GM18508 (cell line): ENCODE measurements around the gene C15orf62.

Source experiments
- ATAC-seq: cut with Tn5 transposase; IDR thresholded peaks from one replicate; pipeline ENCODE4 v1.9.1; 2021; ENCODE audit warnings: moderate number of reproducible peaks; ENCODE audit not compliant: insufficient read depth, unreplicated experiment

C15orf62 gene

DNA sequence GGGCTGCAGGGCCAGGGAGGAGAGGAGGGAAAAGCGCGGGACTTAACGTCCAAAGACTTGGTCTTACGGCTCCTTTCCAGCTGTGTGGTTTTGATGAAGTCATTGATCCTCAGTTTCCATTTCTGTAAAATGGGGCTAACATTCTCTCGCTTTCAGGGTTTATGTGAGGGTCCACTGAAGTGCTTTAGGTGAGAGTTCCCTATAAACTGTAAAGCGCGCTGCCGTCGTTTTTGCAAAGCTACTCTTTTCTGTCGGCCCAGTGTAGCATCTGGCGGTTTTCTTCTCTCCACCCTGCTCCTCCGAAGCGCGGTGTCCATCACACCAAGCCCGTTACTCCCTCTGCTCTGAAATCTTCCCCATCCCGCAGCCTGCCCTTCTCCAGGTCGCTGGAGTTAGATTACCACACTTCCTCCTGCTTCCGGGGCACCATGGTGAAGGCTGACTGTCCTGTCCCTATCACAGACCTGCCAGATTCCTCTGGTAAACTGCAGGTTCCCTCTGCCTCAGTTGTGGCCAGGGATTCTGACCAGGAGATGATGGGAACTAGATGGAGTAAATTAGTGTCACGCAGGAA lies 38.2 kb downstream of the C15orf62 start:
- no peak for ATAC-seq

DNA sequence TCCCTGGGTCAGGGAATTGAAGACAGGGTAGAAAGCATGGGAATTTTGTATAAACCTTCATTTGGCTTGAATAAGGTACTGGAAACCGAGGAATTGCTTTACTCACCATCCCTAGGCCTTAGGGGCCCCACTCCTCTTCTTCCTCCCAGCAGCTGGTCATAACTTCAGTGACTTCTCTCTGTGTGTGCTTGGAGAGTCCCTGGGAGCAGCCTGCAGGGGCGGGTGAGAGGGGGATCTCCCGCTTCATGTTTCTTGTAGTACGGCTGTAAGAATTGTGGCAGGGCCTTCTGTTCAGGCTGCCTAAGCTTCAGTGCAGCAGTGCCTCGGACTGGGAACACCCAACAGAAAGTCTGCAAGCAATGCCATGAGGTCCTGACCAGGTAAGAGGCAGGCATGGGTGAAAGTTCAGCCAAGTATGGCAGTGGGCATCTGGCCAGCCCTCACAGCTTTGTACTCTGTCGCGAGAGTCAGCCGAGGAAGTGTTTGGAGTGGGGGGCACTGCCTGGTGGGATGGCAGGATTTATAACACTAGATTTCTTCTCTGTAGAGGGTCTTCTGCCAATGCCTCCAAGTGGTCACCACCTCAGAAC lies 39.2 kb downstream of the C15orf62 start:
- ATAC-seq: no peak

DNA sequence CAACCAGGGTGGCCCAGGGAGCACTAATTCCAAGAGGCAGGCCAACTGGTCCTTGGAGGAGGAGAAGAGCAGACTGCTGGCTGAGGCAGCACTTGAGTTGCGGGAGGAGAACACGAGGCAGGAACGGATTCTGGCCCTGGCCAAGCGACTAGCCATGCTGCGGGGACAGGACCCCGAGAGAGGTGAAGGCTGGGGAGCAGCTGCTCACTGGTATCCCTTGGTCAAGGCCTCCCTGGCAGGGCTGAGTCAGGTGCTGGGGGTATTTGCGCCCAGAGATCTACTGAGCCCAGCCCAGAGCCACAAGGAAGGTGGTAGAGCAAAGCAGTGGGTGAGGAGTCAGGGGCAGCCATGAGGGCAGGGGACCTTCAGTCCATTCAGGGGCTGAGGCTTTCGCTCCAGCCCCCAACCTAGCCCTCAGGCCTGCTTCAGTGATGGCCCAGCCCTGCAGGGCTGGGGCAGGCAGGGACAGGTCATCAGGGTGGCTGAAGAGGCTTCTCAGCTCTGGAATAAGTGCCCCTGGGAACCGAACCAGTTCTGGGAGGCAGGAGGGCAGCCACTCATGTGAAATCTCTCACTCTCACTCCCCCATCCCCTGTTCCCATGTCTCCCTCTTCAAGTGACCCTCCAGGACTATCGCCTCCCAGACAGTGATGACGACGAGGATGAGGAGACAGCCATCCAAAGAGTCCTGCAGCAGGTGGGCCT lies 43.1 kb downstream of the C15orf62 start:
- no peak for ATAC-seq

DNA sequence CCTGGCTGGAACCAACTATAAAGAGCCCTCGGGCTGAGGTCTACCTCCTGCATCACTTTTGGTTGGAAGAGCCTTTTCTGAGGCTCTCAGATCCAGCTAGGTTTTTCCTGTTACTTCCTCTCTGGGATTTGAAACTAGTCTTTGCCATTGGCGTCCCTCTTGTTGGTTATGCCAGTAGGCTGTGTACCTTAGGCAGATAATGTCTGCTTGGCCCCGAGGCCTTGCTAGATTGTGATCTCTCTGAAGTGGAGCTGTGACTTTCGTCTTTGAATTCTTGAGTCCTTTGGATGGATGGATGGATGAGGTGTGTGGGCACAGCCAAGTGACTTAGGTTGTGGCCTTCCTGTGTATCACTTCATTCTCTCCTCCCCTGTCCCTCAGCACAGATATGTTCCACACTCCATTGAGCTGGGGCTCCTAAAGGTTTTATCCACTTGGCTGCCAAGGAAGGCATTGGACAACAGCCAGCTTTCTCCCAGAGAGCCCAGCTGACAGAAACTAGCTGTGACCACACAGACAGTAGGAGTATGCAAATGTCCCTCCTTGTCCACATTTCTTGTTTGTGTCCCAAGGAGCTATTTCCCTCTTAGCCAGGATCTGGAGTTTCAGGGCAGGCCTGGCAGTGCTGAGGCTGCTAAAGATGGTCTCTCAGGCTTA lies 45.4 kb downstream of the C15orf62 start:
- ATAC-seq: no peak

DNA sequence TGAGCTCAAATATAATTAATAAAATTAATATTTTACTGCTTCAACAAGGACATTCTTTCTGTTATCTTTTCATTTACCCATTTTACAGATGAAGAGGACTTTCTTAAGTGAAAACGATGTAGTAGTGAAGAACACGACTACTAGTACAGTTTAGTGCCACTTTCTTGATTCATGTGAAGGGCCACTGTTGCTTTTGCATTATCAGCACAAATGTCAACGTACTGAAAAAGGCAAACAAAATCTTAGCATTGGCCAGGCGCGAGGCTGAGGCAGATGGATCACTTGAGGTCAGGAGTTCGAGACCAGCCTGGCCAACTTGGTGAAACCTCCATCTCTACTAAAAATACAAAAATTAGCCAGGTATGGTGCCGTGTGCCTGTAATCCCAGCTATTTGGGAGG lies 49.3 kb downstream of the C15orf62 start:
- ATAC-seq: no peak

DNA sequence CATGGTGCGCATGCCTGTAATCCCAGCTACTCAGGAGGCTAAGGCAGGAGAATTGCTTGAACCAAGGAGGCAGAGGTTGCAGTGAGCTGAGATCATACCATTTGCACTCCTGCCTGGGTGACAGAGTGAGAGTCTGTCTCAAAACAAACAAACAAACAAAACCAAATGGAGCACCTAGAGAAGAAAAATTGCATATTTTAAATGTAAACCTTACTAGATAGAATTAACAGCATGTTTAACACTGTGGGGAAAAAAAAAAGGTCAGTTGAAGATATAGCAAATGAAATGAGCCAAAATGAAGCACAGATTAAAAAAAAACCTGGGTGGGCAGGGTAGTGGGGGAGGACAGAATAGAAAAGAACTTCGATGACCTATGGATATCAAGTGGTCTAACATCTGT lies 51.4 kb downstream of the C15orf62 start:
- ATAC-seq: no peak
